Loucy (cell line): ENCODE results near the gene PLEKHM2.

ENCODE experiments used
- H2AFZ ChIP-seq: fragments of 200-600 bp; sonication (generic); 2 replicates; pipeline ENCODE4 v1.6.0; 2016; ENCODE audit warnings: antibody characterized with exemption, mild to moderate bottlenecking, low read length, moderate library complexity
- H3F3A ChIP-seq: fragments of 200-600 bp; 2 replicates; pipeline ENCODE4 v1.6.0; 2016; ENCODE audit warnings: antibody characterized with exemption, low read depth, mild to moderate bottlenecking
- H3K27me3 ChIP-seq: fragments of 200-600 bp; sonication (generic); 2 replicates; pipeline ENCODE4 v1.6.1; 2014; ENCODE audit warnings: low read length, mild to moderate bottlenecking; ENCODE audit not compliant: insufficient read depth, poor library complexity, severe bottlenecking
- H3K36me3 ChIP-seq: fragments of 200-600 bp; sonication (generic); 2 replicates; pipeline ENCODE4 v1.6.1; 2016; ENCODE audit warnings: low read length; ENCODE audit not compliant: insufficient read depth
- H3K4me1 ChIP-seq: fragments of 200-600 bp; sonication (generic); 2 replicates; pipeline ENCODE4 v1.5.1; 2014; ENCODE audit warnings: low read length, mild to moderate bottlenecking; ENCODE audit not compliant: insufficient read depth, poor library complexity, severe bottlenecking
- H3K4me2 ChIP-seq: fragments of 200-600 bp; sonication (generic); 2 replicates; pipeline ENCODE4 v1.6.0; 2014; ENCODE audit warnings: antibody characterized with exemption, low read length, low read depth, mild to moderate bottlenecking; ENCODE audit not compliant: poor library complexity, severe bottlenecking
- H3K4me3 ChIP-seq: fragments of 200-600 bp; sonication (generic); 2 replicates; pipeline ENCODE4 v1.5.1; 2014; ENCODE audit warnings: low read length, mild to moderate bottlenecking, mixed read lengths; ENCODE audit not compliant: poor library complexity, severe bottlenecking
- H3K79me2 ChIP-seq: fragments of 200-600 bp; sonication (generic); 2 replicates; pipeline ENCODE4 v1.6.1; 2014; ENCODE audit warnings: low read length; ENCODE audit not compliant: insufficient read depth
- H3K9ac ChIP-seq: fragments of 200-600 bp; sonication (generic); 2 replicates; pipeline ENCODE4 v1.6.0; 2014; ENCODE audit warnings: mild to moderate bottlenecking, low read depth, low read length, moderate library complexity; ENCODE audit not compliant: poor library complexity, severe bottlenecking
- H3K9me2 ChIP-seq: fragments of 200-600 bp; sonication (generic); replicated peaks from 2 replicates; pipeline ENCODE4 v1.6.1; 2016; ENCODE audit warnings: low read depth, low read length, mixed read lengths
- H3K9me3 ChIP-seq: fragments of 200-600 bp; sonication (generic); 2 replicates; pipeline ENCODE4 v1.6.1; 2014; ENCODE audit warnings: mild to moderate bottlenecking, antibody characterized with exemption, low read length, low read depth; ENCODE audit not compliant: insufficient read depth
- H4K20me1 ChIP-seq: fragments of 200-600 bp; sonication (generic); 2 replicates; pipeline ENCODE4 v1.6.0; 2014; ENCODE audit warnings: antibody characterized with exemption, low read length, mild to moderate bottlenecking; ENCODE audit not compliant: insufficient read depth, poor library complexity, severe bottlenecking
- CTCF ChIP-seq: fragments of 200-600 bp; sonication (generic); conservative IDR thresholded peaks from 2 replicates; pipeline ENCODE4 v1.5.1; 2014; ENCODE audit warnings: mild to moderate bottlenecking, antibody characterized with exemption, low read length
- EZH2phosphoT487 ChIP-seq: fragments of 200-600 bp; IDR thresholded peaks from 2 replicates; pipeline ENCODE4 v1.6.1; 2018; ENCODE audit warnings: antibody characterized with exemption, mild to moderate bottlenecking, moderate library complexity, borderline replicate concordance

The PLEKHM2 gene

GRCh38 chr1:15734901-15735300 is 50.8 kb downstream of the PLEKHM2 start:
- H3K4me3 ChIP-seq = no peak overlapping the region
- H3K36me3 ChIP-seq = peaks cover 20% of the 10 kb centered on the region; the same call in 1 of the 2 replicates
- no peaks in the 10 kb centered on the region for H3F3A ChIP-seq
- no peak overlapping the region for H3K9ac ChIP-seq
- no peaks in the 10 kb centered on the region for H3K79me2 ChIP-seq
- TF ChIP-seq EZH2phosphoT487 (no peak), CTCF (no peak)
- no peak overlapping the region for H2AFZ ChIP-seq
- no peaks in the 10 kb centered on the region for H3K9me2 ChIP-seq
- no peaks in the 10 kb centered on the region for H3K27me3 ChIP-seq
- no peaks in the 10 kb centered on the region for H4K20me1 ChIP-seq
- H3K9me3 ChIP-seq = no peaks in the 10 kb centered on the region
- no peaks in the 10 kb centered on the region for H3K4me1 ChIP-seq
- no peak overlapping the region for H3K4me2 ChIP-seq

- Histone ChIP-seq H3K4me2 (no peak overlapping the region), H3K79me2 (no peaks in the 10 kb centered on the region), H4K20me1 (no peaks in the 10 kb centered on the region), H3K9me2 (no peaks in the 10 kb centered on the region), H3K36me3 (peaks cover 20% of the 10 kb centered on the region; the same call in 1 of the 2 replicates), H3K9me3 (no peaks in the 10 kb centered on the region), H2AFZ (no peak overlapping the region), H3K4me1 (no peaks in the 10 kb centered on the region), H3K27me3 (no peaks in the 10 kb centered on the region), H3K4me3 (no peak overlapping the region), H3K9ac (no peak overlapping the region), H3F3A (no peaks in the 10 kb centered on the region)
- TF ChIP-seq CTCF = no peak
Observed at GRCh38 chr1:15735304-15736037, 51.4 kb downstream of the PLEKHM2 start.

- Histone ChIP-seq H3K79me2 (no peaks in the 10 kb centered on the region), H3K9me3 (no peaks in the 10 kb centered on the region), H3K4me1 (no peaks in the 10 kb centered on the region), H3K36me3 (peaks cover 12% of the 10 kb centered on the region; the same call in 1 of the 2 replicates), H3K9ac (no peak within 1 kb of the TSS), H3F3A (no peaks in the 10 kb centered on the region), H3K4me3 (no peak within 1 kb of the TSS), H4K20me1 (no peaks in the 10 kb centered on the region), H3K9me2 (no peaks in the 10 kb centered on the region), H2AFZ (no peak within 1 kb of the TSS), H3K4me2 (no peak within 1 kb of the TSS), H3K27me3 (no peaks in the 10 kb centered on the region)
- TF ChIP-seq EZH2phosphoT487 = no peak
- no peak for TF ChIP-seq CTCF
Observed at GRCh38 chr1:15736038-15736891, 52.1 kb downstream of the PLEKHM2 start, which contains the start of gene SLC25A34. Gene SLC25A34 (plus strand): TSS chr1:15736258. CDS start chr1:15736486, 228 bp downstream.
